A673 (cell line): ENCODE data around the gene NDFIP2. TPM values are rescaled to one million over a fixed set of nuclear protein-coding genes. Genes with fewer than 3 reads are reported as not detected.

ENCODE experiments used
- BruUV-seq: library from RNA; stranded (reverse); fragments of 400-500 nt; replicated peaks from 2 replicates; lab custom pipeline; 2021; lab: Mats Ljungman, UMichigan
- CTCF ChIA-PET: fragments of 300-600 bp; sonication (Branson Sonifier 250); formaldehyde crosslinking; loops from one replicate; lab custom pipeline; 2022; ENCODE audit warnings: antibody characterized with exemption; lab: Charles Lee
- POLR2A ChIA-PET: fragments of 300-600 bp; sonication (Branson Sonifier 250); formaldehyde crosslinking; loops from one replicate; lab custom pipeline; 2022; ENCODE audit warnings: antibody characterized with exemption; ENCODE audit not compliant: low non-redundant PET; lab: Charles Lee
- DNase-seq: peaks from one replicate; pipeline ENCODE4 v3.0.0-alpha.2; 2015; ENCODE audit warnings: low spot score
- H3K27ac ChIP-seq: fragments of 200-600 bp; sonication (generic); 2 replicates; pipeline ENCODE4 v1.5.1; 2016; ENCODE audit warnings: mixed run types, low read depth, mild to moderate bottlenecking, mixed read lengths, antibody characterized with exemption, low read length; ENCODE audit not compliant: poor library complexity, severe bottlenecking
- H3K27me3 ChIP-seq: fragments of 200-600 bp; sonication (generic); replicated peaks from 2 replicates; pipeline ENCODE4 v1.6.1; 2017; ENCODE audit warnings: mixed run types, low read depth, mild to moderate bottlenecking, mixed read lengths, antibody characterized with exemption, low read length; ENCODE audit not compliant: insufficient read depth, poor library complexity
- H3K36me3 ChIP-seq: fragments of 200-600 bp; sonication (generic); 2 replicates; pipeline ENCODE4 v1.6.1; 2016; ENCODE audit warnings: mixed run types, mild to moderate bottlenecking, mixed read lengths, antibody characterized with exemption, low read length; ENCODE audit not compliant: insufficient read depth, poor library complexity, severe bottlenecking
- H3K4me1 ChIP-seq: fragments of 200-600 bp; sonication (generic); 2 replicates; pipeline ENCODE4 v1.6.1; 2017; ENCODE audit warnings: mixed run types, mild to moderate bottlenecking, mixed read lengths, antibody characterized with exemption, low read length; ENCODE audit not compliant: insufficient read depth, poor library complexity, severe bottlenecking
- H3K4me3 ChIP-seq: fragments of 200-600 bp; sonication (generic); 2 replicates; pipeline ENCODE4 v1.5.1; 2016; ENCODE audit warnings: low read depth, mixed run types, mild to moderate bottlenecking, mixed read lengths, low read length; ENCODE audit not compliant: poor library complexity, severe bottlenecking
- H3K9me3 ChIP-seq: fragments of 200-600 bp; sonication (generic); 2 replicates; pipeline ENCODE4 v1.6.1; 2016; ENCODE audit warnings: mixed run types, low read depth, mild to moderate bottlenecking, mixed read lengths, antibody characterized with exemption, low read length; ENCODE audit not compliant: poor library complexity, severe bottlenecking
- CTCF ChIP-seq: fragments of 300-800, 200-600 bp; sonication (generic); conservative IDR thresholded peaks from 2 replicates; pipeline ENCODE4 v1.5.1; 2017; ENCODE audit warnings: low read depth, mild to moderate bottlenecking, antibody characterized with exemption, low read length, moderate library complexity, mixed read lengths
- EZH2 ChIP-seq: fragments of 200-600 bp; sonication (generic); IDR thresholded peaks from 2 replicates; pipeline ENCODE4 v1.6.1; 2017; ENCODE audit warnings: borderline replicate concordance, low read depth, mild to moderate bottlenecking, mixed read lengths, antibody characterized with exemption, low read length; ENCODE audit not compliant: poor library complexity, severe bottlenecking
- intact Hi-C: fragments of 100-400 bp; cut with micrococcal nuclease; formaldehyde crosslinking; loops from one replicate; pipeline ENCODE4 v1.10.0; 2022; ENCODE audit not compliant: unreplicated experiment
- total RNA-seq: library from RNA; stranded (reverse); gene quantifications from 2 replicates; pipeline ENCODE4 v1.2.3, GENCODE V29; 2021

NDFIP2 gene
- total RNA-seq, 1 experiment from 2014 or later = 34.0 TPM

GRCh38 chr13:79582896-79583295, 101.9 kb downstream of the NDFIP2 start:
- H3K4me3 ChIP-seq = no peak overlapping the region
- TF ChIP-seq EZH2 (no peak), CTCF (no peak)
- no peak for DNase-seq
- H3K4me1 ChIP-seq = no peaks in the 10 kb centered on the region
- ChIA-PET POLR2A (no interaction called here), CTCF (no interaction called here)
- intact Hi-C loops = no loop called here
- H3K36me3 ChIP-seq = no peaks in the 10 kb centered on the region
- H3K9me3 ChIP-seq = no peaks in the 10 kb centered on the region
- BruUV-seq = no TSS peak
- no peaks in the 10 kb centered on the region for H3K27me3 ChIP-seq
- no peak overlapping the region for H3K27ac ChIP-seq

- Histone ChIP-seq H3K27me3 (no peaks in the 10 kb centered on the region), H3K9me3 (no peaks in the 10 kb centered on the region), H3K4me3 (no peak overlapping the region), H3K36me3 (no peaks in the 10 kb centered on the region), H3K27ac (no peak overlapping the region), H3K4me1 (no peaks in the 10 kb centered on the region)
- DNase-seq = no peak
- intact Hi-C loops = no loop called here
- BruUV-seq = no TSS peak
- ChIA-PET POLR2A (no interaction called here), CTCF (no interaction called here)
- TF ChIP-seq EZH2 = no peak
- no peak for TF ChIP-seq CTCF
Observed at GRCh38 chr13:79585033-79585432, 104.1 kb downstream of the NDFIP2 start.

GRCh38 chr13:79589603-79590393, 108.8 kb downstream of the NDFIP2 start:
- ChIA-PET CTCF (no interaction called here), POLR2A (no interaction called here)
- Histone ChIP-seq H3K4me1 (no peaks in the 10 kb centered on the region), H3K9me3 (no peaks in the 10 kb centered on the region), H3K36me3 (no peaks in the 10 kb centered on the region), H3K4me3 (no peak overlapping the region), H3K27me3 (no peaks in the 10 kb centered on the region), H3K27ac (no peak overlapping the region)
- TF ChIP-seq CTCF (no peak), EZH2 (no peak)
- BruUV-seq = no TSS peak
- DNase-seq = no peak
- intact Hi-C loops = no loop called here
